Vagina (tissue), 2 donors: ENCODE results near the gene UCN2.

ENCODE experiments used
- POLR2A ChIP-seq, 2 donors: fragments of 450-650 bp; IDR thresholded peaks; one replicate each; pipeline ENCODE4 v1.6.1; 2017; ENCODE audit warnings: antibody characterized with exemption in 2 of 2, mild to moderate bottlenecking in 2 of 2, moderate library complexity in 2 of 2
- TF ChIP-seq, protein P1 (sequence below), 3 experiments: fragments of 450-650 bp in 2 of 3; fragments of 200-600 bp in 1 of 3; sonication (generic) in 1 of 3; IDR thresholded peaks; one replicate each; pipeline ENCODE4 v1.5.1; 2017 to 2019; ENCODE audit warnings: antibody characterized with exemption in 3 of 3, mild to moderate bottlenecking in 2 of 3, moderate library complexity in 2 of 3

DNA sequence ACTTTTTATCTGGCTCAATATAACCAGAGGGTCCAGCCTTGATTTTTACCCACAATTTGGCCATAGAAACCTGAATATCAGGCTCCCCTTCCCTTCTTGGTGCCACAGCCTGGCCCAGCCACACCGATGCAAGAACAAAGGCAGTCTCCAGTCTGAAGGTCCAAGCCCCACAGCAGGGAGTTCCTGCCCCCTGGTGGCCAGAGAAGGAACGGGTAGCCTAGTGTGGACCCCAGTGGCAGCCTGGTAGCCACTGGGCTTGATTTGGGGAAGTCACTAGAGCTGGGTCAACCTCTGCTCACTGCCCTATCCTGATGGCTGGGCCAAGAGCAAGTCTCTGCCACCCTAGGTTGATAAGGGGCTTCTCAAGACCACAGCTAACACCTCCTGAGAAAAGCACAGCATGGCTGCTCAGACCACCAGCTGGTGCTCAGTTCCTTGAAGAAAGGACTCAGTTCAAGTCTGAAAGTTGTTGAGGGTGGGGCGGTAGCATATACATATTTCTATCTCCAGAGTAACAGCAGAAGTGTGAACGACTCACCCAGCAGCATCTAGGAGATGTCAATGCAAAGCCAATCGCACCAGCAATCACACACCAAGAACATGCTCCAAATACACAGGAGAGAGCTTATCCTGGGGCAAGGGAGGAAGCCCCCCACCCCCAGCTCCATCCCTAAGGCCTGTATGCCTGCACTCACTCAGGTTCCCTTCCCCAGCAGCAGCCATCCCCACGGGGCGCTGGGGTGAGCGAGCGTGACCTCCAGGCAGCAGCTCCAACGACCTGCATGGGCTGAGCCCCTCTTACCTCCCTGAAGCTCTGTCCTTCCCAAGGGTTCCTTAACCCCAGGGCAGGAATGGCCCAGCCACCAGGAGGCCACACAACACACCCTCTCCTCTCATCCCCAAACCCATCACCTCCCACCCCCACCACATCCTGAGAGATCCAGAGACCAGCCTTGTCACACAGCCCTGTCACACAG is 14.6 kb downstream of the UCN2 start:
- TF ChIP-seq POLR2A (IDR thresholded peaks at IDR 0.05): no peak
- TF ChIP-seq, protein P1, sequence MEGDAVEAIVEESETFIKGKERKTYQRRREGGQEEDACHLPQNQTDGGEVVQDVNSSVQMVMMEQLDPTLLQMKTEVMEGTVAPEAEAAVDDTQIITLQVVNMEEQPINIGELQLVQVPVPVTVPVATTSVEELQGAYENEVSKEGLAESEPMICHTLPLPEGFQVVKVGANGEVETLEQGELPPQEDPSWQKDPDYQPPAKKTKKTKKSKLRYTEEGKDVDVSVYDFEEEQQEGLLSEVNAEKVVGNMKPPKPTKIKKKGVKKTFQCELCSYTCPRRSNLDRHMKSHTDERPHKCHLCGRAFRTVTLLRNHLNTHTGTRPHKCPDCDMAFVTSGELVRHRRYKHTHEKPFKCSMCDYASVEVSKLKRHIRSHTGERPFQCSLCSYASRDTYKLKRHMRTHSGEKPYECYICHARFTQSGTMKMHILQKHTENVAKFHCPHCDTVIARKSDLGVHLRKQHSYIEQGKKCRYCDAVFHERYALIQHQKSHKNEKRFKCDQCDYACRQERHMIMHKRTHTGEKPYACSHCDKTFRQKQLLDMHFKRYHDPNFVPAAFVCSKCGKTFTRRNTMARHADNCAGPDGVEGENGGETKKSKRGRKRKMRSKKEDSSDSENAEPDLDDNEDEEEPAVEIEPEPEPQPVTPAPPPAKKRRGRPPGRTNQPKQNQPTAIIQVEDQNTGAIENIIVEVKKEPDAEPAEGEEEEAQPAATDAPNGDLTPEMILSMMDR (IDR thresholded peaks at IDR 0.05): peak; percentile 92 to 94 (median 93)
